Hair follicle dermal papilla cell (primary cell): ENCODE measurements around the gene ZBTB33. TPM values are rescaled to one million over a fixed set of nuclear protein-coding genes. Genes with fewer than 3 reads are reported as not detected.

ENCODE experiments used
- total RNA-seq: library from RNA; depleted of rRNA; stranded (reverse); fragments of >200 nt; gene quantifications from 2 replicates; pipeline ENCODE4 v1.2.3, GENCODE V29; 2012

Gene ZBTB33, protein sequence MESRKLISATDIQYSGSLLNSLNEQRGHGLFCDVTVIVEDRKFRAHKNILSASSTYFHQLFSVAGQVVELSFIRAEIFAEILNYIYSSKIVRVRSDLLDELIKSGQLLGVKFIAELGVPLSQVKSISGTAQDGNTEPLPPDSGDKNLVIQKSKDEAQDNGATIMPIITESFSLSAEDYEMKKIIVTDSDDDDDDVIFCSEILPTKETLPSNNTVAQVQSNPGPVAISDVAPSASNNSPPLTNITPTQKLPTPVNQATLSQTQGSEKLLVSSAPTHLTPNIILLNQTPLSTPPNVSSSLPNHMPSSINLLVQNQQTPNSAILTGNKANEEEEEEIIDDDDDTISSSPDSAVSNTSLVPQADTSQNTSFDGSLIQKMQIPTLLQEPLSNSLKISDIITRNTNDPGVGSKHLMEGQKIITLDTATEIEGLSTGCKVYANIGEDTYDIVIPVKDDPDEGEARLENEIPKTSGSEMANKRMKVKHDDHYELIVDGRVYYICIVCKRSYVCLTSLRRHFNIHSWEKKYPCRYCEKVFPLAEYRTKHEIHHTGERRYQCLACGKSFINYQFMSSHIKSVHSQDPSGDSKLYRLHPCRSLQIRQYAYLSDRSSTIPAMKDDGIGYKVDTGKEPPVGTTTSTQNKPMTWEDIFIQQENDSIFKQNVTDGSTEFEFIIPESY
- total RNA-seq = 14.0 and 17.0 TPM in 2 replicates

DNA sequence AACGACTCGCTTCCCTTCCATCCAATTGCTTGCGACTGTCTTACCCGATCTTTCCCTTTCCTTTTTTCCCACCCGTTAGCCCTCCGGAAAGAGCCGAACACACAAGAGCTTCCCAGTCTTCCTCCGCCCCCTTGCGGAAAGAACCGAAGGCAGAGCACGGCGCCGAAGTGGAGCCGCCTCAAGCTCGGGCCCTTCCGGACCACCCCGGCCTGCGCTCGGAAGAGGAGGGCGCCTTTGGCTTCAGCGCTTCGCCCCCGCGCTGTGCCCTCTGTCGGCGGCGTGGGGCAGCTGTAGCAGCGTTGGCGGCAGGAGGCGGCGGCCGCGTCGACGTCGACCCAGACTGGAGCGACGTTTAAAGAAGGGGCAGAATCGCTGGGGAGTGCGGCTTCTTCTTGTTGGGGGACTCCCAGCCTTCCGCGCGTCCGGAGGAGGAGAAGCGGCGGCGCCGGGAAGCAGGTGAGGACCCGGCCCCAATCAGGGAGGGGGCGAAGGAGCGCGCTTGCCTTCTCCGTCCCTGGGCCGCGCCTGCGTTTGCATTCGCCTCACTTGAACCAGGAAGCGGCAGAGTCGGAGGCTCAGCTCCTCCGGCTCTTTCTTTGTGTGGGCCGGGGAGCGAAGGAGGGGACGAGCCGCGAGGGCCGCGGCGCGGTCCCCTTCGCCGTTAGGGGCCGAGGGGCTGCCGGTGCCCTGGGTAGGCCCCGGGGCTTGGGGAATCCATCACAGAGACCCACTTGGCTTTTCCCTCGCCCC is at the start of gene ZBTB33:
ZBTB33 (plus strand) TSS at position 291 of the 750 bp plus-strand sequence. CDS start 2,604 bp downstream, outside the sequence.

Other genes with a start within 250 kb of the ZBTB33 start
- not detected in 2 replicates for gene RHOXF2B, start 173.1 kb upstream of the ZBTB33 start, total RNA-seq
- not detected in 2 replicates for gene RHOXF1, start 134.9 kb upstream of the ZBTB33 start, total RNA-seq
- not detected in 2 replicates for gene RHOXF2, start 92.2 kb upstream of the ZBTB33 start, total RNA-seq
- gene TMEM255A, start 60.6 kb downstream of the ZBTB33 start, total RNA-seq = 0.12 and 0.16 TPM in 2 replicates
- gene ATP1B4, start 111.3 kb downstream of the ZBTB33 start, total RNA-seq = not detected in 2 replicates
- gene LAMP2, start 218.5 kb downstream of the ZBTB33 start, total RNA-seq = 200 and 231 TPM in 2 replicates